Liver (tissue), 9 donors: ENCODE data around the gene ZMYND8. TPM values are rescaled to one million over a fixed set of nuclear protein-coding genes. Genes with fewer than 3 reads are reported as not detected.
A peak's percentile ranks its signal among the peaks of the same experiment; 100 is the strongest.

Experiments used
- DNase-seq: peaks from one replicate; pipeline ENCODE4 v3.0.0-alpha.2; 2017; ENCODE audit warnings: low spot score
- H3K27ac ChIP-seq, 2 donors: one replicate each; pipeline ENCODE4 v1.7.0; 2013; ENCODE audit warnings: inconsistent platforms in 2 of 2, low read length in 2 of 2, control low read depth in 1 of 2, low read depth in 1 of 2, mild to moderate bottlenecking in 1 of 2
- H3K27me3 ChIP-seq, 4 donors: one replicate each; pipeline versions ENCODE4 v1.6.1 to v1.7.0; 2013; ENCODE audit warnings: low read length in 3 of 4, inconsistent platforms in 1 of 4, mild to moderate bottlenecking in 1 of 4, moderate library complexity in 1 of 4; ENCODE audit not compliant: control insufficient read depth in 4 of 4, insufficient read depth in 4 of 4
- H3K36me3 ChIP-seq, 4 donors: one replicate each; pipeline versions ENCODE4 v1.6.1 to v1.7.0; 2013; ENCODE audit warnings: low read length in 3 of 4, mild to moderate bottlenecking in 3 of 4, low read depth in 1 of 4, moderate library complexity in 1 of 4; ENCODE audit not compliant: control insufficient read depth in 4 of 4, insufficient read depth in 3 of 4
- H3K4me1 ChIP-seq, 4 donors: one replicate each; pipeline versions ENCODE4 v1.6.1 to v1.7.0; 2013; ENCODE audit warnings: low read length in 3 of 4, mild to moderate bottlenecking in 3 of 4, moderate library complexity in 1 of 4; ENCODE audit not compliant: control insufficient read depth in 4 of 4, insufficient read depth in 4 of 4
- H3K4me3 ChIP-seq, 3 donors: one replicate each; pipeline versions ENCODE4 v1.6.1 to v1.7.0; 2013; ENCODE audit warnings: low read length in 3 of 3, control low read depth in 1 of 3, low read depth in 1 of 3, mild to moderate bottlenecking in 1 of 3
- H3K9ac ChIP-seq, 2 donors: one replicate each; pipeline ENCODE4 v1.7.0; 2013; ENCODE audit warnings: low read length in 2 of 2, mild to moderate bottlenecking in 2 of 2, moderate library complexity in 2 of 2, control low read depth in 1 of 2, low read depth in 1 of 2
- H3K9me3 ChIP-seq, 4 donors: one replicate each; pipeline versions ENCODE4 v1.6.1 to v1.7.0; 2013; ENCODE audit warnings: low read length in 3 of 4; ENCODE audit not compliant: control insufficient read depth in 4 of 4
- ATF3 ChIP-seq: IDR thresholded peaks from 2 replicates; pipeline ENCODE4 v1.6.1; 2016; ENCODE audit warnings: antibody characterized with exemption
- CTCF ChIP-seq: fragments of 150-350 bp; IDR thresholded peaks from 2 replicates; pipeline ENCODE4 v1.5.1; 2017; ENCODE audit warnings: improper control_type of control experiment, low read depth, low read length; ENCODE audit not compliant: missing input control
- EGR1 ChIP-seq, 2 donors: IDR thresholded peaks; 2 replicates each; pipeline ENCODE4 v1.6.1; 2016 to 2018; ENCODE audit warnings: antibody characterized with exemption in 2 of 2, low read depth in 2 of 2
- FOXA1 ChIP-seq: IDR thresholded peaks from 2 replicates; pipeline ENCODE4 v1.6.1; 2016; ENCODE audit warnings: antibody characterized with exemption
- FOXA2 ChIP-seq: IDR thresholded peaks from 2 replicates; pipeline ENCODE4 v1.6.1; 2016; ENCODE audit warnings: antibody characterized with exemption
- GABPA ChIP-seq, 2 donors: IDR thresholded peaks in 1 of 2; conservative IDR thresholded peaks in 1 of 2; 2 replicates each; pipeline ENCODE4 v1.6.1; 2016; ENCODE audit warnings: antibody characterized with exemption in 2 of 2, mild to moderate bottlenecking in 1 of 2, moderate library complexity in 1 of 2
- HNF4A ChIP-seq, 2 donors: conservative IDR thresholded peaks; 2 replicates each; pipeline ENCODE4 v1.6.1; 2016; ENCODE audit warnings: antibody characterized with exemption in 2 of 2, mild to moderate bottlenecking in 2 of 2
- HNF4G ChIP-seq: IDR thresholded peaks from 2 replicates; pipeline ENCODE4 v1.6.1; 2016; ENCODE audit warnings: antibody characterized with exemption
- JUND ChIP-seq, 2 donors: IDR thresholded peaks; 2 replicates each; pipeline ENCODE4 v1.6.1; 2016; ENCODE audit warnings: antibody characterized with exemption in 2 of 2
- MAX ChIP-seq: IDR thresholded peaks from 2 replicates; pipeline ENCODE4 v1.6.1; 2016; ENCODE audit warnings: antibody characterized with exemption
- NR2F2 ChIP-seq: IDR thresholded peaks from 2 replicates; pipeline ENCODE4 v1.6.1; 2016; ENCODE audit warnings: antibody characterized with exemption
- RAD21 ChIP-seq, 2 donors: IDR thresholded peaks; 2 replicates each; pipeline ENCODE4 v1.6.1; 2016; ENCODE audit warnings: antibody characterized with exemption in 2 of 2, mild to moderate bottlenecking in 2 of 2
- REST ChIP-seq: IDR thresholded peaks from 2 replicates; pipeline ENCODE4 v1.6.1; 2016; ENCODE audit warnings: antibody characterized with exemption, mild to moderate bottlenecking
- RXRA ChIP-seq, 2 donors: IDR thresholded peaks; 2 replicates each; pipeline ENCODE4 v1.6.1; 2017 to 2018; ENCODE audit warnings: antibody characterized with exemption in 2 of 2, mild to moderate bottlenecking in 1 of 2
- SP1 ChIP-seq: IDR thresholded peaks from 2 replicates; pipeline ENCODE4 v1.6.1; 2018; ENCODE audit warnings: antibody characterized with exemption, mild to moderate bottlenecking
- TAF1 ChIP-seq: conservative IDR thresholded peaks from 2 replicates; pipeline ENCODE4 v1.6.1; 2016; ENCODE audit warnings: antibody characterized with exemption, mild to moderate bottlenecking
- YY1 ChIP-seq: IDR thresholded peaks from 2 replicates; pipeline ENCODE4 v1.6.1; 2016; ENCODE audit warnings: antibody characterized with exemption, mild to moderate bottlenecking
- ZBTB33 ChIP-seq: IDR thresholded peaks from 2 replicates; pipeline ENCODE4 v1.6.1; 2016; ENCODE audit warnings: antibody characterized with exemption
- WGBS: extraction: QIAGEN DNeasy Blood & Tissue Kit; methylation state at CpG from one replicate; pipeline ENCODE4 v1.1.7; 2013; 5-methylcytosine and 5-hydroxymethylcytosine counted together
- polyA plus RNA-seq, 2 donors: library from polyadenylated mRNA; stranded (reverse) in 1 of 2; unstranded in 1 of 2; fragments of 200-250 nt in 1 of 2; fragments of >200 nt in 1 of 2; fragmentation: Nextera tagmentation in 1 of 2; extraction: Ambion mirVana in 1 of 2; gene quantifications; one replicate each; pipeline versions ENCODE4 v1.2.1 to v1.2.3, GENCODE V29; 2013 to 2015
- total RNA-seq, 2 donors: library from RNA; depleted of rRNA; stranded (reverse); fragments of >200 nt; gene quantifications; one replicate each; pipeline ENCODE4 v1.2.3, GENCODE V29; 2014
- donor health status: healthy.
- donor health status: healthy.
- donor health status: healthy.
- donor health status: healthy.
- donor health status: healthy.

The ZMYND8 gene
- total and polyA plus RNA-seq, 4 donors: 3.3 to 23.5 (median 6.8) TPM

GRCh38 chr20:47335251-47336128, 21.0 kb downstream of the ZMYND8 start:
- TF ChIP-seq RAD21 (IDR thresholded peaks at IDR 0.05) (no peak), REST (no peak), RXRA (IDR thresholded peaks at IDR 0.05) (no peak), HNF4A (conservative IDR thresholded peaks at IDR 0.05) (no peak)
- no peak overlapping the region for H3K9ac ChIP-seq
- H3K27me3 ChIP-seq: no peaks in the 10 kb centered on the region
- peak overlapping the region; percentile 18 to 86 for H3K27ac ChIP-seq
- no peaks in the 10 kb centered on the region for H3K36me3 ChIP-seq
- 90% methylated on average over 12 of the region's 12 CpGs for WGBS
- peaks cover 17 to 34% (median 26%) of the 10 kb centered on the region in 4 donors for H3K4me1 ChIP-seq
- H3K9me3 ChIP-seq: no peaks in the 10 kb centered on the region
- H3K4me3 ChIP-seq: no peak overlapping the region
- DNase-seq: no peak

GRCh38 chr20:47334022-47334551, 22.4 kb downstream of the ZMYND8 start:
- peak overlapping the region in 1 of 2 donors; percentile 3 for H3K9ac ChIP-seq
- DNase-seq: no peak
- H3K4me1 ChIP-seq: peaks cover 21 to 37% (median 28%) of the 10 kb centered on the region in 4 donors
- TF ChIP-seq TAF1: no peak
- TF ChIP-seq FOXA2: peak; percentile 23
- TF ChIP-seq ATF3: peak; percentile 65
- no peak for TF ChIP-seq CTCF
- TF ChIP-seq NR2F2: peak; percentile 90
- peak; percentile 60 for TF ChIP-seq YY1
- peak; percentile 29 for TF ChIP-seq HNF4G
- no peak for TF ChIP-seq EGR1 (IDR thresholded peaks at IDR 0.05; ENCODE audit: low read depth in 2 of 2)
- TF ChIP-seq RAD21 (IDR thresholded peaks at IDR 0.05): peak; percentile 42 to 62
- no peak for TF ChIP-seq GABPA (IDR thresholded peaks at IDR 0.05 in 1 of 2, conservative IDR thresholded peaks at IDR 0.05 in 1 of 2)
- TF ChIP-seq REST: peak; percentile 54
- TF ChIP-seq FOXA1: peak; percentile 32
- peak; percentile 76 to 82 for TF ChIP-seq RXRA (IDR thresholded peaks at IDR 0.05)
- peak; percentile 33 for TF ChIP-seq MAX
- peak; percentile 63 to 71 for TF ChIP-seq HNF4A (conservative IDR thresholded peaks at IDR 0.05)
- TF ChIP-seq JUND (IDR thresholded peaks at IDR 0.05): peak; percentile 90 to 94
- peak; percentile 92 for TF ChIP-seq SP1
- TF ChIP-seq ZBTB33: peak; percentile 17
- no peaks in the 10 kb centered on the region for H3K36me3 ChIP-seq
- 16% methylated on average over 6 of the region's 6 CpGs for WGBS
- peak overlapping the region; percentile 3 to 30 (median 29) for H3K4me3 ChIP-seq
- no peaks in the 10 kb centered on the region for H3K9me3 ChIP-seq
- no peaks in the 10 kb centered on the region for H3K27me3 ChIP-seq
- peak overlapping the region; percentile 72 to 86 for H3K27ac ChIP-seq
